Stimulated activated CD4-positive, alpha-beta T cell treated with anti-CD3 and anti-CD28 coated beads, TNF-alpha, amount 100 ng/mL, for 1 hour (primary cell): Measurements from ENCODE around the gene CDKAL1.
"Not testable (repeated sequence)": the region's sequence is repeated elsewhere in the genome, so short reads cannot be mapped to it uniquely, and the experiment has no call there.

Experiments used
- DNase-seq, 3 donors: peaks; one replicate each; pipeline ENCODE4 v3.0.0-alpha.2; 2020; ENCODE audit warnings: low read depth in 3 of 3, low spot score in 1 of 3

The CDKAL1 gene

GRCh38 chr6:20534295-20535262 lies at the start of gene CDKAL1:
CDKAL1 (plus strand) TSS chr6:20534457; CDS start chr6:20546351, 11,894 bp downstream.
- peak; percentile 71 to 75 (median 71) for DNase-seq

- DNase-seq = no peak
Measured at GRCh38 chr6:20486641-20487040, 47.6 kb upstream of the CDKAL1 start.

- no peak for DNase-seq
Measured at GRCh38 chr6:20487669-20488375, 46.4 kb upstream of the CDKAL1 start.

GRCh38 chr6:20490591-20490990 lies 43.7 kb upstream of the CDKAL1 start:
- no peak for DNase-seq

- DNase-seq = no peak
Measured at GRCh38 chr6:20492099-20492498, 42.2 kb upstream of the CDKAL1 start.

- no peak for DNase-seq
Measured at GRCh38 chr6:20497216-20498040, 36.8 kb upstream of the CDKAL1 start.

GRCh38 chr6:20498041-20498385 lies 36.2 kb upstream of the CDKAL1 start:
- no peak for DNase-seq

GRCh38 chr6:20509212-20509611 lies 25.0 kb upstream of the CDKAL1 start:
- no peak for DNase-seq

- no peak for DNase-seq
Measured at GRCh38 chr6:20511852-20512251, 22.4 kb upstream of the CDKAL1 start.

- DNase-seq = not testable (repeated sequence)
Measured at GRCh38 chr6:20525208-20525607, 9.0 kb upstream of the CDKAL1 start.

GRCh38 chr6:20529086-20529448 lies 5.2 kb upstream of the CDKAL1 start:
- not testable (repeated sequence) for DNase-seq

- no peak for DNase-seq
Measured at GRCh38 chr6:20532881-20533280, 1.4 kb upstream of the CDKAL1 start.

- no peak for DNase-seq
Measured at GRCh38 chr6:20533746-20534294, 437 bp upstream of the CDKAL1 start.

GRCh38 chr6:20538131-20538662 lies 3.9 kb downstream of the CDKAL1 start:
- DNase-seq = no peak

- no peak for DNase-seq
Measured at GRCh38 chr6:20538907-20539306, 4.7 kb downstream of the CDKAL1 start.

- no peak for DNase-seq
Measured at GRCh38 chr6:20539387-20539786, 5.1 kb downstream of the CDKAL1 start.

- no peak for DNase-seq
Measured at GRCh38 chr6:20540683-20541082, 6.4 kb downstream of the CDKAL1 start.

- DNase-seq = no peak
Measured at GRCh38 chr6:20541382-20541781, 7.1 kb downstream of the CDKAL1 start.

GRCh38 chr6:20542927-20543602 lies 8.8 kb downstream of the CDKAL1 start:
- DNase-seq = no peak

- no peak for DNase-seq
Measured at GRCh38 chr6:20548264-20548663, 14.0 kb downstream of the CDKAL1 start.
